ENCODE measurements around the gene TMEM191C.
"Not testable (repeated sequence)": the region's sequence is repeated elsewhere in the genome, so short reads cannot be mapped to it uniquely, and the experiment has no call there.

The TMEM191C gene

DNA sequence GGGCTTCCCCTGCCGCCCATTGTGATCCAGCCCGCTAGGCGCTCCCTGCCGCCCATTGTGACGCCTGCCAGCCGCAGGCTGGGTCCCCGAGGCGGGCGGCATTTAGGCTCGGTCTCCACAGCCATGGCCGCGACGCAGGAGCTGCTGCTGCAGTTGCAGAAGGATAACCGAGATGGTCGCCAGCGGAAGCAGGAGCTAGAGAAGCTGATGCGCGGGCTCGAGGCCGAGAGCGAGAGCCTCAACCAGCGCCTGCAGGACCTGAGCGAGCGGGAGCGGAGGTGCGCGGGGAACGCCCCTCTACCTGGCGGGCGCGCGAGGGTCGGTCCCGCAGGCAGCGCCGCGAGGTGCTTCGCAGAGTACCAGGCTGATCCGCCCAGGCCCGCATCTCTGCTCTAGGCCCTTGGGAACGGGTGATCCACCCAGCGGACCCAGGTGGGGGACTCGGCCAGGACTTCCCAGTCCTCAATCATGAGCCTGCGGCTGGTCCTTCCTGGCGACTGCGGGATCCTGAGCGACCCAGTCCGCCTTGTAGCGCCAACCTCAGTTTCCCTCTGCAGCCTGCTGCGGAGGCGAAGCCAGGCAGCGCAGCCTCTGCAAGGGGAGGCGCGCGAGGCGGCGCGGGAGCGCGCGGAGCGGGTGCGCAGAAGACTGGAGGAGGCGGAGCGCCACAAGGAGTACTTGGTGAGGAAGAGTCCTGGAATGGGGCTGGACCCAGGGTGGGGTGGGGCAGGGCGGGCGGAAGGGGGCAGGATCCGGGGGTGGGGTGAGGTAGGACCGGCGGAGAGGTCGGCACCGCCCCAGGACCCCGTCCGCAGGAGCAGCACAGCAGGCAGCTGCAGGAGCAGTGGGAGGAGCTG is at the start of gene TMEM191C:
Gene TMEM191C, plus strand, starts transcription at position 51 of the 857 bp plus-strand sequence. Its CDS starts 73 bp downstream, at position 124.
- DNase-seq (ENCODE audit: low read depth in 2 of 2): not testable (repeated sequence)

DNA sequence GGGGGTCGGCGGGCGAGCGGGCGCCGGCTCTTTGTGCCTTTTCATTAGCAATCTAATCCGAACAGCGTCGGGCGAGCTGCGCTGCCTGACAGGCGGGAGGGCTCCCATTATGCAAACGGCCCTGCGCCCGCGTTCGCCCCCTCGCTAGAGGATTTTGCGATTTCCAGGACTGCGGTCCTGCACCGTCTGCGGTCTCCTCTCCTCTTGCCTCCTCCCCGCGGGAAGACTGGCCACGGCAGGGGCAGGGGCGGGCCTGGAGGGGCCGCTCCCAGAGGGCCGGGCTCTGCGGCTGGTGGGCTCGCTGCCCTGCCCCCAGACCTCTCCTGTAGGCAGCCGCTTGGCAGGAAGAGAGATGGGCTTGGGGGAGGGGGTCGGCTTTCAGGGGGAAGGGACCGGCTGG is 49.3 kb upstream of the TMEM191C start:
- DNase-seq (ENCODE audit: low read depth in 2 of 2): not testable (repeated sequence)

DNA sequence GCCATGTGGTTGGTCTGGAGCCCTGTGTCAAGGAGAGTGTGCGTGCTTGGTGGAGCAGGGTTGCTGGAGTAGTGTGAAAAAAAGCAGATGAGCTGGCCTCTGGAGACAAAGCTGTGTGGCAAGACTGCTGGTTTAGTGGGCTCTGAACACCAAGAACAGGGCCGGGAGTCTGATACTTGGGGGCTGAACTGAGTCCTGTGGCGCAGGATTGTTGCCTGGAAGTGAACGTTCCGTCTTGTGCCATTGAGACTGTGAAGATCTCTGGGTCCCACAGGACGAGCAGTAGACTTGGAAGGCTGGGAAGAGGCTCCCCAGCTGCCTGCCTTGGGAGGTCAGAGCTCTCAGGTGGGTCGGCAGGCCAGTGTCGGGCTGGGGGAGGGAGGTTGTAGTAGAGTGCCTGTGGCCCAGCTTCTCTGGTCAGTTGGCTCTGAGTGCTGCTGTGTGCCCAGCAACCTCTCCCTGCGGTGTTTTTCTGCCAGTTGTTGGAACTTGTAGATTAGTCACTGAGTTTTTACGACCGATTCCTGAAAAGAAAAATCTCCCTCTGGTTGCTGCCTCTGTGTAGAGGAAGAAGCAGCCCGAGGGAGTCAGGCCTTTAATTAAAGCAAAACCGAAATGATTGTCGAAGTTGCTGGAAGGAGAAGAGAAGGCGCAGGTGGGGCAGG is 48.1 kb upstream of the TMEM191C start:
- not testable (repeated sequence) for DNase-seq (ENCODE audit: low read depth in 2 of 2)

DNA sequence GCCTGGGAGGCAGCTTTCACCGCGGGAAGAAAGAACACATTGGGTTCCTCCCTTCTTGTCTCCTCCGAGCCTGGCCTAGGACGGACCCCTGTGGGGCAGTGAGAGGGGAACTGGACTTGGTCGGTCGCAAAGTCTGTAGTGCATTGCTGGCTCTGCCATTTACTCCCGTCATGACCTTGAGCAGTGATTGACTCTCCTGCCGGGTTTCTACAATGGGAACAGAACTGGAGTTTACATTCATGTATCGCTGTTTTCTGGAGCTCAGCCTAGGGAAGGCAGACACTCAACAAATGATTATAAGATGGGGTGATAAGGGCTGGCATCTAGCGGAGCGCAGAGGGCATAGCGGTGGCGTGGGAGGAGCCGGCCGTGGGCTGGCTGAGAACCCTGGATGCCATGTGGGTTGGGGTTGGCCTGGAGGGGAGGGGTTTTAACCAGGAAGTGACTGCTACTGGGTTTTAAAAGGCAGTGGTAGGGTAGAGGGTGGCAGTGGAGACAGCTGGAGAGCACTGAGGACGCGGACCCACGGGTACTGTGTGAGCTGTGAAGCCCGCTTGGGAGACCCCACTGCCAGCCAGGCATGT is 46.9 kb upstream of the TMEM191C start:
- not testable (repeated sequence) for DNase-seq (ENCODE audit: low read depth in 2 of 2)

DNA sequence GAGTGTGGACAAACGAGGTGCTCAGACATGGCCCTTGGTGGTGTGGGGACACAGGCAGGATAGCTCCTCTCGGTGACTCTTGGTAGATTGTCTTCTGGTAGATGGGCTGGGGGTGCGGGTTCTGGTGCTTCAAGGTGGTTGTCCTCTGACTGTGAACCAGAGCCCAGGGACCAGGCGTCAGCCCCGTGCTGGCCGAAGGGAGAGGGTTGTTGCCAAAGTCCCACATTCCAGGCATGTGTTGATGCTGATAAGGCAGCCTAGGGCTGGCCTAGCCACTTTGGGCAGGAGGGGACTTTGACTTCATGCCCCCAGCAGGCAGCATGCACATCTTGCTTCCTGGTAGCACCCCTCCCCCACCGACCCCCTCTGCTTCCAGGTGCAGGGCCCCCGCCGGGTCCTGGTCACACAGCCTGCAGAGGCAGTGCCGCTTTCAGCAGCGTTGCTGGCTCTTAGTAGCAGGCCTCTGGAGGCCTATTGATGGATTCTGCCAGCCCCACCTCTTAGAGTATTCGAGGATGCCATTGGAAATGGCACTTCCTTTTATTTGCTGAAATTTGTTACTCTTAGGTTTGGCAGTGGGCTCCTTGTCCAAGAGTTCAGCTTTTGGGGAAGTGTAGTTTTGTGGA is 43.0 kb upstream of the TMEM191C start:
- DNase-seq (ENCODE audit: low read depth in 2 of 2): not testable (repeated sequence)

DNA sequence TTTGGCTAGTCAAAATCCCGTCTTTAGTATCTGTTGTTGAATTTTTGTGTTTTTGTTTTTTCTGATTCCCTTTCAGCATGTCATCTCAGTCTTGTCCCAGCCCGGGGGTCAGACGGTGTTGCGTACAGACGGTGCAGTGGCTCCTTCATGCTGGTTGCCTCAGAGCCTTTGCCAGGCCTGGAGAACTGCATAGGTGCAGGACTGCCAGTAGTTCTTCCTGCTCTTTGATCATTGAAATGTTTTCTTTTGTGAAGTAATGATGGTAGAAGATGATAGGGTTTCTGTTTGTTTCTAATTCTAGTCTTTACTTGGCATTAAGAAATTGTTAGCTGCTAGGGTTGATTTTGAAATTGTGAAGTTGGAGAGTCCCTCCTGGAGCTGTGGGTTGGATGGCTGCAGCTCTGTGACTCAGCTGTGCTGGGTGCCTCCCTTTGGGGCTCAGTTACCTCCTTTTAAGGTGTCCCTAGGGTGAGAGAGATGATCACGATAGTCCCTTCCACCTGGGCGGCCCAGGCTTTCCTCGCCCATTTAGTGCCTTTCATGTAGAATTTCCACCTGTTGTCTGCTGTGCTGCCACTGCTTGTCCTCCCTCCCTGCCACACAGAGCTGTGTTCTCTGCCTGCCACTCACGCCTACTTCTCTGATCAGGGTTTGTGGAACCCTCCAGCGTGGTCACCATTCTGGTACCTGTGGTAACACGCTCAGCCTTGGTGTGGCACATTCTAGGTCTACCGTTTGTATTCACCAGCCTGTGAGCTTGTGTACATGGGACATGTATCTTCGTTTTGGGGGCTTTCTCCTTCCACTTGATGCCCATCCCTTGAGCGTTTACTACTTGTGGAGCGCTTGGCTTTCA is 32.6 kb upstream of the TMEM191C start:
- DNase-seq (ENCODE audit: low read depth in 2 of 2): not testable (repeated sequence)

DNA sequence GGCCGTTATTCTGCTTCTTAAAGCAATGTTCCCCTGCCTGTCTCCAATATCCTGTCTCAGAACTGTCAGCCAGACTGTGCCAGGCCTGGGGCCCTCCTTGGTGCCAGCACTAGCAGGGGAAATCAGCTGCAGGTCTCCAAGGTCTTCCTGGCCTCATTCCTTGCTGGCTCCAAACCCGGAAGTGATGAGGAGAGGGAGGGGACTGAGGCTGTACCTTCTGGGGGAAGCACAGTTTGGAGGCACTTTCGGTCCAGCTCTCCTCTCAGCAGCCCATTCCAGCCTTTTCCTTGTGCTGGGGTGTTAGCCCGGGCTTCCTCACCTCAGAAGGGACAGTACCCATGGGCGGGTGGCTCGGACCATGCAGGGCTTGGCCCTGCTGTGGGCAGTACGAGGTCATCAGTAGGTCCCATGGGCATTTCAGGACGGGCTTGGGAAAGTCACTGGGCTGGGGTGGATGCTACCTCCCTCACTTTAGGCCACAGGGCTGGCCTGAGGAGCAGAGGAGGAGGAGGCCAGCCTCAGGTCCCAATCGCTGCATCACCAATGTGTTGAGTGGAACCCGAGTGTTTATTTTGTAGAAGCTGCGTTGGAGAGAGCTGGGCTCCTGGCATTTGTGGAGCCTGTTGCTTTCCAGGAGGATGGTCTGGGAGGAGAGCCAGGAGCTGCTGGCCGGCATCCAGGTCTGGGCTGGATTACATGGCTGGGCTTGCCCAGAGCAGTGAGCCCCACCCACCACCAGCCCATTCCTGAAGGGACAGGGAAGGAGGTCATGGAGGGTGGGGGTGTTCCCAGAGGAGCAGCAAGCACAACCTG is 31.0 kb upstream of the TMEM191C start:
- DNase-seq (ENCODE audit: low read depth in 2 of 2): not testable (repeated sequence)

DNA sequence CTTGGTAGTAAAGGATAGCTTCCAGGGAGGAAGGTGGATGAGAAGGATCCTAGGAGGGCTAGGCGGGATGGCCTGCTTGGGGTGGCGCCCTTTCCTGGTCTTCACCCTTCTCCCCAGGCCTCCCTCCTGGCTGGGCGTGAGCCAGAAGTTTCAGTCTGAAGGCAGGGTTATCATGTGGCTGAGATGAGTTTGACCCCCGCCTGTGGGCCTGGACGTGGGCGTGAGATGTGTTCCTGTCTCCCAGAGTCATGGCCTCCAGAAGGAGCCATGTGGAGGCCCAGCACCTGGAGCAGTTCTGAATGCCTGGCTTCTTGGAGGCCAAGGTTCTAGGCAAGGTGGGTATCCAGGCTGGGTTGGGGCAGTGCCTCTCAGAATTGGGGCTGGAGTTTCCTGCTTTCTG is 29.2 kb upstream of the TMEM191C start:
- not testable (repeated sequence) for DNase-seq (ENCODE audit: low read depth in 2 of 2)

DNA sequence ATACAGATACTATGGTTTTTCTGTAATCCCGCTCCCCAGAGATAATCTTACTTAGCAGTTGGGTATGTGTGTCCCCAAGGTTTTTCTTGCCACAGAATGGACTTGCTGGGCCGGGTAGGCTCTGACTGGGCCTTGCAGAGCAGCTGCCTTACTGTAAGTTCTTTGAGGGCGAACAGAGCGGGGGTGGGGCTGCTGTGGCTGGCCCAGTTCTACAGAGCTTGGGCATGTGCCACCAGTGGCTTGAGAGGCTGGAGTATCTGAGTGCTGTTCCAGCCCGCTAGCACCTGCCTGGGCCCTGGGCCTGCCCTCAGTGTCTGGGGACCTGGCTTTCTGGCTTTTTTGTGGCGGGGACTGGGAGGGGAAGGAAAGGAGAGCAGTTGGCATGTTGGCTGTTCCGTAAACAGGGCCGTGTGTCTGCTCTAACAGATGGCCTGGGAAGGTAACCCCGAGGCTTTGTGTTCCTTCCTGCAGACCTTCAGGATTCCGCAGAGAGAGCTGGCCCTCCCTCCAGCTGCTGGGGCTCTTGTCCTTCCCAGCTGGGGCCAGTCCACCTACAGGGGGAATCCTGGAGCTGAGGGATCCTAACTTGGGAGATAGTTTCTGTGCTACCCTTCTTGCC is 27.1 kb upstream of the TMEM191C start:
- not testable (repeated sequence) for DNase-seq (ENCODE audit: low read depth in 2 of 2)

DNA sequence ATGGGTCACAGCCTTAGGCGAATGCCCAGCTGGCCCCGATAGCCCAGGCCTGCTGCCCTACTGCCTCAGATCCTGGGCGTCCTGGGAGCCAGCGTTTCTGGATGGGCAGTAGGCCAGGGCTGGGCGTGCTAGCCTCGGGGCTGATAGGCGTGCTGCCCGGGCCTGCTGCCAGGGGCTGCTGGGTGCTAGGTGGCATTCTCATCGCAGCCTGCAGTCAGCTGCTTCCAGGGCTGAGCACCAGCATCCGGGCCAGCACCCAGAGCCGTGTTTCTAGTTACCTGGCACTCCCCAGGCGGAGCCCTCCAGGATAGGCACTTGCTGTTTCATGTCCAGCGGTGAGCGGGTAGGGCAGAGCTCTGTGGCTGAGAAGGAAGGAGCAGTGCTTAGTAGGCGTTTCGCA is 26.5 kb upstream of the TMEM191C start:
- not testable (repeated sequence) for DNase-seq (ENCODE audit: low read depth in 2 of 2)

DNA sequence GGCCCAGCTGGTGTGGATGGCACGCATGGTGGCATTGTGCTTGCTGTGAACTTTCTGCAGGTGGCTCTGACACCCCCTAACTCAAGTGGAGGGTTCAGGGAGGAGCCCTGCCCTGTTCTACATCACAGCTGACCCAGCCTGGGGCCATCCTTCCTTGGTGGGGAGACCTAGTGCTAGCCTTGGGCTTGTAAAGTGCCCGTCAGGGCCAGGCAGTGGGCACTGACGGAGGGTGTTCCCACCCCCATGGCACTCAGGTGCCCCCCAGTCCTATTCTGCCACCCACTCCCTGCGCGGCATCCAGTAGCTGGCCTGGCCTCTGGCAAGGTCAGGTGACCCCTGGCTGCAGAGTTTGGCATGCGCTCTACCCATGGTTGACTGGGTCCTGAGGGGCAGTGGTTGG is 26.0 kb upstream of the TMEM191C start:
- DNase-seq (ENCODE audit: low read depth in 2 of 2): not testable (repeated sequence)

DNA sequence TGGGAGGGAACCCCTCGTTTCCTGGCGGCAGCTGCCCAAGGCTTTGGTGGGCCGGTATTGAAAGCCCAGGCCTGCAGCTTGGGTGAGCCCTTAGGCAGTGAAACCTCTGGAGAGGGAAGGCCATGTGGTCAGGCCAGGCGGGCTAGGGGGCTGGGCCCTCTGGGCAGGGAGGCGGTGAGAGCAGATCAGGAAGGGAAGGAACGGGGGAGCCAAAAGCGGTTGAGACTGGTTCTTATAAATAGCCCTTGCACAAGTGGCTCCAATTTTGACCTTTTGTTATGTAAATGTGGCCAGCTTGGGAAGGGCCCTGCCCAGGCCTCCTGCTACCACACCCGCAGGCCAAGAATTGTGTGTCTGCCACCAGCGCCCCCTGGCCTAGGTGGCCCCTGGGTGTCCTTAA is 25.1 kb upstream of the TMEM191C start:
- not testable (repeated sequence) for DNase-seq (ENCODE audit: low read depth in 2 of 2)

DNA sequence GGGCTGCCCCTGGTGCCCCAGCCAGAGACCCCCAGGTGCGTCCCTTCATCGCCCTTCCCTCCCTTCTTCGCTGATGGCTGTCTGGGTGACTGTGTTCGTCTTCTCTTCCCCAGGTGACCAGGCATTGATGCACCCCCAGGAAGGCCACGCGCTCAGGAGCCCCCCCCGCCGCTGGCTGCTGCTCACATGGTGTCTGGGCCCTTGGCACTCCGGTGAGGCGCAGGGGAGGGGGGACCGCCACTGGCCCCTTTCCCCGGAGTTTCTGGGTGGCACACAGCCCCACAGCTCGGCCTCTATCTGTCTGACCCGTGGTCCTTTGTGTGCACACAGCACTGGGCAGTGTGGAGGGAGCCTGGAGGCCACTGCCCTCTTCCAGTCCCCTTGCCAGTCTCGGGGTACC is 24.5 kb upstream of the TMEM191C start:
- DNase-seq (ENCODE audit: low read depth in 2 of 2): not testable (repeated sequence)

DNA sequence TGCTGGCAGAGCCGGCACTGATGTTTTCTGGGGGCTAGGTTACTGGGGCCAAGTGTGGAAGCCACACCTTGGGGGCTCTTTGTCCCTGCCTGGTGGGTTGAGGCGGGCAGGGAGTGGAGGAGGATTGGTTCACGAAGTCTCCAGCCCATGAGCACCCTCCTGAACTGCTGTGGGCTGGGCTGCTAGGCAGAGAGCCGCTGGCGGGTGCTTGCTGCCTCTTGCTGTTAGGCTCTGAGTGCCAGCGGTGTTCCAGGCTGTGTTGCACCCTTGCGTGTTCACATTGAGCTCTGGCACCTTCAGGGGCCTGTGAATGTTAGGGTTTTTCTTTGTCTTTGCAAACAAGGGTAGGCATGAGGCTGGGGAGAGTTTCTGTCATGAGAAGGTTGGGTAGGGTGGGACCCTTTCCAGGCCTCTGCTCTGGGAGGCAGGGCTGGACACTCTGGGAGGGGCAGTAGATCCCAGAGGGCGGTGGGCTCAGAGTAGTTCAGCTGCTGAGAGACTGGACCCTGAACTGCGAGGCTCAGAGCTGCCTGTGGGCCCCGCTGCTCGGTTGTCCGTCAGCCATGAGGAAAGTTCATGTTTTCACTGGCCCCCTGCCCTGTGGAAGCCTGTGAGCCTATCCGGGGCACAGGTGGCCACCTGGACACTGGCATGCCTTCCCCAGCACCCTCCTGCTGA is 24.0 kb upstream of the TMEM191C start:
- no peak for DNase-seq (ENCODE audit: low read depth in 2 of 2)

DNA sequence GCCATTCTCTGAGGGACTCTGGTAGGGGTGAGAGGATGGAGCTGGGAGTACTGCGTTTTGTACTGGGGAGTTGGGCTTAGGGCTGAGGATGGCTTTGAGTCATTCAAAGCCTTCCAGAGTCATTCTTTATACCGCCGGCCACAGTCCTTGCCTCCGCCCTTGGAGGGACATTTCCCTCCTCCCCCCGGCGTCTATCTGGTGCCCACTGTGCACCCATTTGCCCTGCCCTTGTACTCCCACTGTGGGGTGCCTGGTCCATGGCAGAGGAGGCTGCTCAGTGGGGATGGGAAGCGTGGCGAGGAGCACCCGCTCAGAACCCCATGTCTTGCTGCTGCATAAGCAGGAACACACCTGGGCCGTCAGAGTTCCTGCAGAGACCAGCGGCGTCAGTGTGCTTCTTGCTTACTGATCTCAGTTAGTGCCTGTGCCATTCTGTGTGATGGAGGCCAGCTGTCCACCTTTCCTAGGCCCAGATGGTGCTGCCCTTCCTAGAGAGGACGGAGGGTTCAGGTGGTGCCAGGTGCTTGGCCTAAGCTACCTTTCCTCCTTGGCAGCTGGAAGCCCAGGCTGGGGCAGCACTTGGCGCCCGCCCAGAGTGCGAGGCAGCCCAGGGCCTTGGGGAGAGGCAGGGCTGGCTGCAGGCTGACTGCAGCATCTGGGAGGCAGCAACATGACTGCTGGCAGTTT is 23.3 kb upstream of the TMEM191C start:
- DNase-seq (ENCODE audit: low read depth in 2 of 2): no peak

DNA sequence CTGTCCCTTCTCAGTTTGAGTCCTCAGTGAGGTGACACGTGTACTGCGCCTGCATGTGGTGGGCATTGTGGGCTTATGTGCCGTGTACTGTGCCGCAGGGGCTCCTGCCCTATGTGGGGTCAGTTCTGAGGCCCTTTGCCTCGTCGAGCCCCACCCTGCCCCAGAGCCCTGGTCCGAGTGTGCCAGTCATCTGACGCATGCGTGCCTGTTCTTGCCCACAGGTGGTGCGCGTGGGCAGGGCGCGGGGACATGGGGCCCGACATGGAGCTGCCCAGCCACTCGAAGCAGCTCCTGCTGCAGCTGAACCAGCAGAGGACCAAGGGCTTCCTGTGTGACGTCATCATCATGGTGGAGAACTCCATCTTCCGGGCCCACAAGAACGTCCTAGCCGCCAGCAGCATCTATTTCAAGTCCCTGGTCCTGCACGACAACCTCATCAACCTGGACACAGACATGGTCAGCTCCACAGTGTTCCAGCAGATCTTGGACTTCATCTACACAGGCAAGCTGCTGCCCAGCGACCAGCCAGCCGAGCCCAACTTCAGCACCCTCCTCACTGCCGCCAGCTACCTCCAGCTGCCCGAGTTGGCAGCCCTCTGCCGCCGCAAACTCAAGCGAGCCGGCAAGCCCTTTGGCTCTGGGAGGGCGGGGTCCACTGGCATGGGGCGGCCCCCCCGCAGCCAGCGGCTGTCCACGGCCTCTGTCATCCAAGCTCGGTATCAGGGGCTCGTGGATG is 22.3 kb upstream of the TMEM191C start:
- DNase-seq (ENCODE audit: low read depth in 2 of 2): no peak

DNA sequence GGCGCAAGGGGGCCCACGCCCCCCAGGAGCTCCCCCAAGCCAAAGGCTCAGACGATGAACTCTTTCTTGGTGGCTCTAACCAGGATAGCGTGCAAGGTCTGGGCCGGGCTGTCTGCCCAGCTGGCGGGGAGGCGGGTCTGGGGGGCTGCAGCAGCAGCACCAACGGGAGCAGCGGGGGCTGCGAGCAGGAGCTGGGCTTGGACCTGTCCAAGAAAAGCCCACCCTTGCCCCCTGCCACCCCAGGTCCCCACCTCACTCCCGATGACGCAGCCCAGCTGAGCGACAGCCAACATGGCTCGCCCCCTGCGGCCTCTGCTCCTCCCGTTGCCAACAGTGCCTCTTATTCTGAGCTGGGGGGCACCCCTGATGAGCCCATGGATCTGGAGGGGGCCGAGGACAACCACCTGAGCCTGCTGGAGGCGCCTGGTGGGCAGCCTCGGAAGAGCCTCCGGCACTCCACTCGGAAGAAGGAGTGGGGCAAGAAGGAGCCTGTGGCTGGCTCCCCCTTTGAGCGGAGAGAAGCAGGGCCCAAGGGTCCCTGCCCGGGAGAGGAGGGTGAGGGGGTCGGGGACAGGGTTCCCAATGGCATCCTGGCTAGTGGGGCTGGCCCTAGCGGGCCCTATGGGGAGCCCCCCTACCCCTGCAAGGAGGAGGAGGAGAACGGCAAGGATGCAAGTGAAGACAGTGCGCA is 21.6 kb upstream of the TMEM191C start:
- DNase-seq (ENCODE audit: low read depth in 2 of 2): no peak
